Measurements from ENCODE around the gene RAB6D. TPM values are rescaled to one million over a fixed set of nuclear protein-coding genes. Genes with fewer than 3 reads are reported as not detected.

RAB6D gene
- total RNA-seq, 1 experiment from 2014 or later, result not detected

Other genes starting within 250 kb of the RAB6D start
- 0.33 TPM in 1 of 2 replicates, not detected in the other for gene POTEE, start 154.6 kb downstream of the RAB6D start, total RNA-seq (2014; rRNA removed; shearing (Covaris generic); ENCODE audit: low replicate concordance)
- not detected in 2 replicates for gene TUBA3D, start 112.0 kb upstream of the RAB6D start, total RNA-seq (2014; rRNA removed; shearing (Covaris generic); ENCODE audit: low replicate concordance)
- 149 and 245 TPM in 2 replicates for gene MZT2A, start 128.2 kb upstream of the RAB6D start, total RNA-seq (2014; rRNA removed; shearing (Covaris generic); ENCODE audit: low replicate concordance)
- 2.7 and 6.5 TPM in 2 replicates for gene CCDC74A, start 163.7 kb upstream of the RAB6D start, total RNA-seq (2014; rRNA removed; shearing (Covaris generic); ENCODE audit: low replicate concordance)

Data from MG63 (cell line).